Upper lobe of left lung (tissue), 4 donors: ENCODE results near the gene PUM2.

Experiments
- POLR2AphosphoS5 ChIP-seq, 2 donors: sonication (generic); formaldehyde crosslinking; IDR thresholded peaks; one replicate each; pipeline ENCODE4 v1.5.1; 2017; ENCODE audit warnings: antibody characterized with exemption in 2 of 2
- TF ChIP-seq, protein P1 (sequence below), 6 experiments: fragments of 450-650 bp in 4 of 6; fragments of 200-600 bp in 2 of 6; sonication (generic) in 2 of 6; IDR thresholded peaks; one replicate each; pipeline ENCODE4 v1.5.1; 2016 to 2019; ENCODE audit warnings: antibody characterized with exemption in 6 of 6

DNA sequence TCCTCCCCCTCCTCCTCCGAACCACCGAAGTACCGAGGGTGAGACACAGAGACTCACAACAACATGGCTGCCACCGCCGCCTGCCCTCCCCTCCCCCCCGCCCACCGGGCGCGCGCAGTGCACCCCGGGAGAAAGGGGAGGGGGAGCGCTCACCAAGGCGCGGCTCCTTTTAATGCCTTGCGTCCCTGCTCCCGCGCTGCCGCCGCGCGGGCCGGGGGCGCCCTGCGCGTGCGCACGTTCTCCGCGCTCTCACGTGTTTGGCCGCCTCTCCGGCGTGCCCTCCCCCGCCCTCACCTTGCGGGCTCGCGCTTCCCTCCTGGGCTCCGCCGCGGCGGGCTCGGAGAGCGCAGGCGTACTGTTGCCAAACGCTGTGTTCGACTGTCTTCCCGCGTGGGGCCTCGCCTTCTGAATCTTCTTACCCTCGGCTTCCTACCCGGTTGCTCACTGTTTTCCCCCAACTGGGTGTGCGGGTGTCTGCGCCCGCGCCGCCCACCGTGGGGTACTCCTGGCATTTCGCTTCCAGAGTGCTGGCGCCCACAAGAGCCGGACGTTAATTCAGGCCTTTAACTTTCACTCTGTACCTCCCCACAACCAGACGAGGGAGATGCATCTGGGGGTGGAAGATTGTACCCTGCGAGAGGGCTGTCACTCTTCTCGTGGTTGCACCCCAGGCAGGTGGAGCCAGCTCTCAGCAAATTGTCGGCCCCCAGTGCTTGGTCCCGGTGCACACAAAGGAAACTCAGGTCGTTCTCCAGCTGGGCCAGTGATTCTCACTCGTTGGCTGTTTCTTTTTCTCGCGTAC is at the start of gene PUM2:
- TF ChIP-seq, protein P1, sequence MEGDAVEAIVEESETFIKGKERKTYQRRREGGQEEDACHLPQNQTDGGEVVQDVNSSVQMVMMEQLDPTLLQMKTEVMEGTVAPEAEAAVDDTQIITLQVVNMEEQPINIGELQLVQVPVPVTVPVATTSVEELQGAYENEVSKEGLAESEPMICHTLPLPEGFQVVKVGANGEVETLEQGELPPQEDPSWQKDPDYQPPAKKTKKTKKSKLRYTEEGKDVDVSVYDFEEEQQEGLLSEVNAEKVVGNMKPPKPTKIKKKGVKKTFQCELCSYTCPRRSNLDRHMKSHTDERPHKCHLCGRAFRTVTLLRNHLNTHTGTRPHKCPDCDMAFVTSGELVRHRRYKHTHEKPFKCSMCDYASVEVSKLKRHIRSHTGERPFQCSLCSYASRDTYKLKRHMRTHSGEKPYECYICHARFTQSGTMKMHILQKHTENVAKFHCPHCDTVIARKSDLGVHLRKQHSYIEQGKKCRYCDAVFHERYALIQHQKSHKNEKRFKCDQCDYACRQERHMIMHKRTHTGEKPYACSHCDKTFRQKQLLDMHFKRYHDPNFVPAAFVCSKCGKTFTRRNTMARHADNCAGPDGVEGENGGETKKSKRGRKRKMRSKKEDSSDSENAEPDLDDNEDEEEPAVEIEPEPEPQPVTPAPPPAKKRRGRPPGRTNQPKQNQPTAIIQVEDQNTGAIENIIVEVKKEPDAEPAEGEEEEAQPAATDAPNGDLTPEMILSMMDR (IDR thresholded peaks at IDR 0.05) = peak in 4 of 6 experiments; percentile 12 to 51 (median 34)
- TF ChIP-seq POLR2AphosphoS5 (IDR thresholded peaks at IDR 0.05) = peak; percentile 77 to 81
